ENCODE measurements around the gene ATP8B3. TPM values are rescaled to one million over a fixed set of nuclear protein-coding genes. Genes with fewer than 3 reads are reported as not detected.

ATP8B3 gene
- total RNA-seq, 1 experiment from 2014 or later: 9.6 TPM

- H3K23ac ChIP-seq (ENCODE audit: insufficient read length, low read depth, low read length): no peak overlapping the region
- WGBS (ENCODE audit: extremely low coverage, insufficient read length, low lambda C conversion rate): no CpG with 5 or more reads among the region's 20 CpGs
These were observed 17.5 kb downstream of the ATP8B3 start for GRCh38 chr19:1794424-1795172.

More at GRCh38 chr19:1794424-1795172, 17.5 kb downstream of the ATP8B3 start:
- Histone ChIP-seq H4K8ac (replicated peaks; ENCODE audit: insufficient read length, low read depth, low read length) (no peak overlapping the region), H3K56ac (ENCODE audit: insufficient read length, low read depth, low read length) (no peak overlapping the region), H3K4me2 (ENCODE audit: insufficient read depth, insufficient read length, low read length) (no peak overlapping the region), H2AK5ac (ENCODE audit: insufficient read length, low read length) (no peak overlapping the region), H3K79me2 (ENCODE audit: insufficient read depth, low read length) (no peaks in the 10 kb centered on the region), H3K27ac (ENCODE audit: insufficient read length, low read depth, low read length) (no peak overlapping the region), H4K91ac (ENCODE audit: insufficient read length, low read depth, low read length) (no peak overlapping the region), H3K4me1 (ENCODE audit: insufficient read depth, low read length) (0 out of 2 replicates have a peak, but pooled peaks cover 2% of the 10 kb centered on the region), H2BK12ac (ENCODE audit: insufficient read length, low read depth, low read length) (no peak overlapping the region), H3K79me1 (ENCODE audit: insufficient read depth, low read depth, low read length, poor library complexity, severe bottlenecking) (no peaks in the 10 kb centered on the region), H2BK120ac (ENCODE audit: low read depth, low read length, poor library complexity, severe bottlenecking) (no peak overlapping the region), H3K27me3 (ENCODE audit: insufficient read depth, low read length) (no peaks in the 10 kb centered on the region), H3K4ac (ENCODE audit: low read depth, low read length) (no peak overlapping the region), H2BK15ac (ENCODE audit: low read depth, low read length) (no peak overlapping the region), H2BK20ac (ENCODE audit: low read depth, low read length, poor library complexity, severe bottlenecking) (no peak overlapping the region), H2AFZ (ENCODE audit: low read length) (no peak overlapping the region), H4K5ac (ENCODE audit: insufficient read length, low read depth, low read length) (no peak overlapping the region), H4K20me1 (ENCODE audit: control insufficient read depth, insufficient read depth, insufficient read length) (no peaks in the 10 kb centered on the region), H3K9ac (ENCODE audit: extremely low read depth, insufficient read length, low read length) (no peak overlapping the region), H3T11ph (ENCODE audit: low read length) (no peak overlapping the region), H3K23me2 (ENCODE audit: insufficient read length, low read depth, low read length, poor library complexity, severe bottlenecking) (peaks cover 3% of the 10 kb centered on the region), H3K18ac (ENCODE audit: insufficient read length, low read depth, low read length) (peak overlapping the region; percentile 14), H3K14ac (ENCODE audit: insufficient read depth, low read length) (peak overlapping the region; percentile 37; the same call in 1 of the 2 replicates), H2BK5ac (ENCODE audit: insufficient read length, low read length) (no peak overlapping the region), H3K9me3 (ENCODE audit: control insufficient read depth, low read depth, low read length) (no peaks in the 10 kb centered on the region)
- Mint-ChIP-seq H3K27ac (peak overlapping the region in 2 of 3 experiments; percentile 36 to 92; a peak in 2 of 7 replicates), H3K27me3 (ENCODE audit: low read depth) (peaks cover 16% of the 10 kb centered on the region), H3K4me1 (peaks cover 8 to 12% of the 10 kb centered on the region in 2 experiments), H3K9me3 (peaks cover 3 to 11% of the 10 kb centered on the region in 2 experiments; a peak in 4 of 5 replicates), H3K36me3 (ENCODE audit: insufficient read depth in 1 of 3, low read depth in 3 of 3) (no peaks in the 10 kb centered on the region), H3K4me3 (no peak overlapping the region)
- no peak; the same call in 2 of the 3 replicates for TF ChIP-seq CTCF (conservative IDR thresholded peaks at IDR 0.05)
- peak; percentile 83 for DNase-seq

Data from H9 (cell line).